ENCODE results near the gene AKAP9.
"Not testable (repeated sequence)": the region's sequence is repeated elsewhere in the genome, so short reads cannot be mapped to it uniquely, and the experiment has no call there.

The AKAP9 gene

DNA sequence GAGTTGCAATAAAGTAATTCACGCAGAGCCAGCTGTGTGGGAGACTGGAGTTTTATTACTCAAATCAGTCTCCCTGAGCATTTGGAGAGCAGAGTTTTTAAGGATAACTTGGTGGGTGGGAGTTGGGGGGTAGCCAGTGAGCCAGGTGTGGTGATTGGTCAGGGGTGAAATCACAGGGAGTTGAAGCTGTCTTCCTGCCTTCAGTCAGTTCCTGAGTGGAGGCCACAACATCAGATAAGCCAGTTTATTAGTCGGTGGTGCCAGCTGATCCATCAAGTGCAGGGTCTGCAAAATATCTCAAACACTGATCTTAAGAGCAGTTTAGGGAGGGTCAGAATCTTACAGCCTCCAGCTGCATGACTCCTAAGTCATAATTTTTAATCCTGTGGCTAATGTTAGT, 196.9 kb downstream of the AKAP9 start:
- DNase-seq = no peak

DNA sequence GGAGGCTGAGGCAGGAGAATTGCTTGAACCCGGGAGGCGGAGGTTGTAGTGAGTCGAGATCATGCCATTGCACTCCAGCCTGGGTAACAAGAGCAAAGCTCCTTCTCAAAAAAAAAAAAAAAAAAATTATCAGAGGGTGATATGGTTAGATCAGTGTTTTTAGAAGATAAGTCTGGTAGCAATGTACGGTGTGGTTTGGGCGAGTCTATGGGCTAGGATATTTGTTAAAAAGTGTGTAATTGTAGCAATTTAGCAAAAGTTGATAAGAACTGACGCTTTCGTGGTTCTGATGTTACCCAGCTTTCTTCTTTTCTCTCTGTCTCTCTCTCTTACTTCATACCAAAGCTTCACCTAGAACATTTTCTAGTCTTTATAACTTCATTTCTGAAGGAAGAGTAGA, 200.5 kb downstream of the AKAP9 start:
- DNase-seq = no peak

DNA sequence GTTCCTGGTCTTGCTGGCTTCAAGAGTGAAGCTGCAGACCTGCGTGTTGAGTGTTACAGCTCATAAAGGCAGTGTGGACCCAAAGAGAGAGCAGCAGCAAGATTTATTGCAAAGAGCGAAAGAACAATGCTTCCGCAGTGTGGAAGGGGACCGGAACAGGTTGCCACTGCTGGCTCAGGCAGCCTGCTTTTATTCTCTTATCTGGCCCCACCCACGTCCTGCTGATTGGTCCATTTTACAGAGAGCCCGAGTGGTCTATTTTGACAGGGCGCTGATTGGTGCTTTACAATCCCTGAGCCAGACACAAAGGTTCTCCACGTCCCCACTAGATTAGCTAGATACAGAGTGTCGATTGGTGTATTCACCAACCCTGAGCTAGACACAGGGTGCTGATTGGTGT, 202.1 kb downstream of the AKAP9 start:
- DNase-seq = not testable (repeated sequence)

DNA sequence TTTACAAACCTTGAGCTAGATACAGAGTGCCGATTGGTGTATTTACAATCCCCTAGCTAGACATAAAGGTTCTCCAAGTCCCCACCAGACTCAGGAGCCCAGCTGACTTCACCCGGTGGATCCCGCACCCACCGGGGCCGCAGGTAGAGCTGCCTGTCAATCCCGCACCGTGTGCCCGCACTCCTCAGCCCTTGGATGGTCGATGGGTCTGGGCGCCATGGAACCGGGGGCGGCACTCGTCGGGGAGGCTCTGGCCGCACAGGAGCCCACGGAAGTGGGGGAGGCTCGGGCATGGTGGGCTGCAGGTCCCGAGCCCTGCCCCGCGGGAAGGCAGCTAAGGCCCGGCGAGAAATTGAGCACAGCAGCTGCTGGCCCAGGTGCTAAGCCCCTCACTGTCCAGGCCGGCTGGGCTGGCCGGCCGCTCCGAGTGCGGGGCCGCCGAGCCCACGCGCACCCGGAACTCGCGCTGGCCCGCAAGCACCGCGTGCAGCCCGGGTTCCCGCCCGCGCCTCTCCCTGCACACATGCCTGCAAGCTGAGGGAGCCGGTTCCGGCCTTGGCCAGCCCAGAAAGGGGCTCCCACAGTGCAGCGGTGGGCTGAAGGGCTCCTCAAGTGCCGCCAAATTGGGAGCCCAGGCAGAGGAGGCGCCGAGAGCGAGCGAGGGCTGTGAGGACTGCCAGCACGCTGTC, 202.7 kb downstream of the AKAP9 start:
- DNase-seq = not testable (repeated sequence)

DNA sequence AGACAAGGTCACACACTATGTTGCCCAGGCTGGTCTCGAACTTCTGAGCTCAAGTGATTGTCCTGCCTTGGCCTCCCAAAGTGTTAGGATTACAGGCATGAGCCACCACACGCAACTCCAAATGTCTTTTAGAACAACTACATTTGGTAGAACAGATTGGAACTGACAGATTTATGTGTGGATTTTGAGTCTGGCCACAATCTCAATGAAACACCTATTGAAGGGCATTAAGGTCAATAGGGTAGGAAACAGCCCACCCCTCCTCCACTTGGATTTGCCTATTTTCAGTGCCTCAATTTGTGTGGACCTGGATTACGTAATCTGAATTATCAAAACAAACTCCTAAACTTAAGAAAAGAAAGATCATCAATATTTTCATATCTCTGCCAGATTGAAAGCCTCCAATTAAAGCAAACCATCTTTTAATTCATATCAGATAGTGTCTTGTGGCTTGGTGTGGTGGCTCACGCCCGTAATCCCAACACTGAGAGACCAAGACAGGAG, 209.1 kb downstream of the AKAP9 start:
- DNase-seq = no peak

DNA sequence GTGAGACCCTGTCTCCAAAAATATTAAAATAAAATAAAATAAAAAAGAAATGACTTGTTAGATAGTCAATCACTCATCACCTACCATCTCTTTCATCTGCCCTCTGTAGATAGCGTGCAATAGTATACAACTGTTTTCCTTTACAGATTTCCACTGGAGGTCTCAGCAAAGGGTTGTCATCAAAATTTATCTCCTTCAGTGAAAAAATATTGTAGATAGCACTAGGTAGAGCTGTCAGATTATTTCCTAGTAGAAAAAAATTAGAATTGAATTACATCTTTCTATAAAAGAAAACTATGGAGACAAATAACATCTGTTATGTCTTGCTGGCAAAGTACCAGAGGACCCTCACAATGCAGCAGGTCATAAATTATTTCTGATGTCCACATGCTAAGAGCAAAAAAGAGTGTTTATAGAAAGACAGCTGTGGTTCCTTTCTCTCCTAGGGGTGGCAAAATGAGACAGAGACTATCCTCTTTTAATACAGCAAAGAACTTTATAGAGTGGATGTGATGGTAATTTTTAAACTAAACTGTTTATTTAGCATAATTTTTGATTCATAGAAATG, 209.9 kb downstream of the AKAP9 start:
- DNase-seq = no peak

DNA sequence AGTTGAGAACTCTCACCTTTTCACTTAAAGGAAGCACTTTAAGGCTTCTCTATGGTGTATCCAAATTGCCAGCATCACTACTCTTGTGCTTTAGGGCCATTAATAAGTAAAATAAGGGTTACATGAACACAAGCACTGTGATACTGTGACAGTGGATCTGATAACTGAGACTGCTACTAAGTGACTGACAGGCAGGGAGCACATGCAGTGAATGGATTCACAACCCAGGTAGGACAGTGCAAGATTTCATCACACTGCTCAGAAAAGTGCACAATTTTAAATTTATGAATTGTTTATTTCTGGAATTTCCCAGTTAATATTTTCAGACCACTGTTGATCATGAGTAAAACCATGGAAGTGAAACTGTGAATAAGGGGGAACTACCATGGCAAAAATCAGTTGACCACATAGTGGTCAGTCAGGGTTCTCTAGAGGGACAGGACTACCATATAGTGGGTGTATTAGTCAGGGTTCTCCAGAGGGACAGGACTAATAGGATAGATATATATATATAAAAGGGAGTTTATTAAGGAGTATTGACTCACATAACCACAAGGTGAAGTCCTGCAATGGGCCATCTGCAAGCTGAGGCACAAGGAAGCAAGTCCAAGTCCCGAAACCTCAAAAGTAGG, 214.6 kb downstream of the AKAP9 start:
- peak; percentile 66 to 85 (median 75) for DNase-seq

DNA sequence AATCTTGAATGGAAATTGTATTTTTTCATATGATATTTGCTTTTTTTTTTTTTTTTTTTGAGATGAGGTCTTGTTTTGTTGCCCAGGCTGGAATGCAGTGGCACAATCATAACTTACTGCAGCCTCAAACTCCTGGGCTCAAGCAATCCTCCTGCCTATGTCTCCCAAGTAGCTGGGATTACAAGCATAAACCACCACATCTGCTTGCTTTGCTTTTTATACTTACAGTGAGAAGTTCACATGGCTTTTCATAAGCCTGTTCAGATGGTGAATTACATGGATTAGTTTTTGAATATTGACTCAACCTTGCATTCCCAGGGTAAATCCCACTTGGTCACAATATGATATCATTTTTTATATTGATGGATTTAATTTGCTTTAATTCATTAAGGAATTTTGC, 216.3 kb downstream of the AKAP9 start:
- no peak for DNase-seq

DNA sequence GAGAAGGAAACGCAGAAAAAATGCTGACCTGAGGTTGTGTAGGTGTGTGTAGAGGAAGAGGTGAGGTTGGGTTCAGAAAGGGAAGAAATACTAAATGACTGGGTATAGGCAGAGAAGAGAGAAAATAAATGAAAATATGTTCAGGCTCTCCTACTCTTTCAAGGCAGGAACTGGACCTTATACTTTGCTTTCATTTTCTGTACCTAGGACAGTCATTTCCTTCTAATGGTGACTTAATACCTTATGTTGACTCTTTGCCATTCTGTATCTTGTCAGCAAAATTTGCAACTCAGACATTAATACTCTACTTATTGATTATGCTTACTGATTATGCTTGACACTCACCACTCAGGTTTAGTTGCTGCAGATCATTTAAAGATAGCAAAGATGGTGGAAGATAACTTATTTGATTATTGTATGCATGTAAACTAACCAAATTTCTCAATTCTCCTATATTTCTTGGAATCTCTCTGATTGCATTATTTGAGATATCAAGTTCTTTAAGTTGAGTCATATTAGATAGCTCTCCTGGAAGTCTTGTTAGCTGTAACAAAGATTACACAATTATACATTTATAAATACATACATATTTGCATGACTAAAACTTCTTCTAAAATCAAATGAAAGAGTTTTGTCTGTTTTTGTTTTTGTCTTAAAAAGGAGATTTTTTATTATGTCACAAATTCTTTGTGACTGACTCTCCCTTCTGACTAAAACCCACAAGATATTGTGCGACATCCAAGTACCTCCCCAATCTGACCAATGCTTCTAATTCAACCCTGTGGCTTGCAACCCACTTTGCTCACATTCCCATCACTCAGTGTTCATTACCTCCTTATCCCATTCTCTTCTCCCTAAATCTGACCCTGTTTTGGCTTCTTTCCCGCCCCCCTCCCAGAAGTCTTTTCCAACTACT, 218.3 kb downstream of the AKAP9 start:
- no peak for DNase-seq

Measured in suppressor macrophage treated with lipopolysaccharide for 1 hour (primary cell).